ENCODE measurements around the gene WHAMM.
"Not testable (repeated sequence)": the region's sequence is repeated elsewhere in the genome, so short reads cannot be mapped to it uniquely, and the experiment has no call there.

WHAMM gene

DNA sequence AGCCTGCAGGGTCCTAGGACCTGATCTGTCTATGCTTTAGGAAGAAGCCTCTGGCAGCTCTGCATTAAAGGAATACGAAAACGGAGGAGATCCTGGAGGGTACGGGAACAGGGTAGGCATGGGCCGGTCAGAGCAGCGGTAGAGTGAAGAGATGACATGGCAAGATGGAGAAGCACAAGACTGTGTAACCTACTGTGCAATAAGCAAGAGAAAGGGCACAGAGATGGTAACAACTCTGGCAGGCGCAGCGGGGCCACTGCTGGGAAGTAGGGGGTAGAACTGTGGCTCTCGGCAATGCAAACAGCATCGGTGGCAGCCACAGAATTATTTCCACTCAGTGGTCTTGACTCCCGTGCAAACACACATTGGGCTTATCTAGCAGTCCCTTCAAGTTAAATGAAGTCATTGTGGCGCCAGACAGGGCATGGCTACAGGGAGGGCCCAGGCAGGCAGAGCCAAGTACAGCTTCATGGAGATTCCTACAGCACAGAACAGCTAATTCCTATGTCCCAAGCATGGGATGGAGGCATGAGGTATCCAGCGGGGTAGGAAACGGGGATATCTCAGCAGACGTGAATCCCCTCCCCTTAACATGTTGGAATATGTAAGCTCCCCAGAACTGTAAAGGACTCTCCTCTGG is 28.8 kb downstream of the WHAMM start:
- DNase-seq (ENCODE audit: low spot score), result no peak

DNA sequence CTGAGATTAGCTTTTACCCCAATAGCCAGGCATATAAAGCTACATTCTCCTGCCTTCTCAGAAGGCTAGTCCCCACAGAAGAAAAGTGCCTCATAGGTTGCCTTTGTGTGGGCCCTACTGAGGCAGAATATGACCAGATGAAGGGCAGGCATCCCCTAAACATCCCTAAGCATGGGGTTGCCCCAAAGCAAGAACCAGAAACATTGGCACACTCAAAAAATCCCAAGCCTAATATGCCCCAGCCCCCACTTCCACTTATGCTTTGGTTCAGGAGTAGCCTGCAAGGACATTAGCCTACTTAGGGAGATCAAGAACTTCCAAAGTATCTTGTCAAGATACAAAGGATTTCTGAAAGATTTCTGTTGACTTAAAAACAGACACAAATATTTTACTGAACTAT is 29.7 kb downstream of the WHAMM start:
- no peak for DNase-seq (ENCODE audit: low spot score)

DNA sequence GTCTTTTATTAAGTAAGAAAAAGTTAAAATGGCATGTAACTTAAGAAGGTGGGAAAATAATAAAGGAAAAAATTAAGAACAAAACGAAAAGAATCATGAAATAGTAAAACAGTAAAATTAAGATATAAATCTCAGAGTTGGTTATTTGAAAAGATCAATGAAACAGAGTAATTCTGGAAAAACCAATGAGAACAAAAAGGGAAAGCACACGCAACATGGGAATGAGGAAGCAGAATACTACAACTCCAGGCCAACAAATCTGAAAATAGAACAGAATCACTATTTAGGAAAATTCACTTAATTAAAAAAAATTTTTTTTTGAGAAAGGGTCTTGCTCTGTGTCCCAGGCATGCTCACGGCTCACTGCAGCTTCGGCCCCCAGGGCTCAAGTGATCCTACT is 30.7 kb downstream of the WHAMM start:
- no peak for DNase-seq (ENCODE audit: low spot score)

DNA sequence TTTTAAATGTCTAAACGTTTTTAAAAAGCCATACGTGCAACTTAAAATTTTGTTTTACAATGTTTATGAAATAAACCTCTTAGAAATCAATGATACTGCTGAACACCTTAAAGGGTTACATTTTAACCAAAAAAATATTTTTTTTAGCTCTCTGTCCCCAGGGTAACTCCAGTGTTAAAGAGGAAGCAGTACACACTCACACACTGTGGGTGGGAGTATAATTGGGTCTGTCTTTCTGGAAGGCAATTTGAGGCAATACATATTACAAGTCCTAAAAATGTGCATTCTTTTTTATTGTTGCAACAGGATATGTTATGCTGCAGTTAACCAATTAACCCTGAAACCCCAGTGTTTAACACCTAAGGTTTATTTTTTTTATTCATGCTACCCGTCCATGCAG is 34.1 kb downstream of the WHAMM start:
- DNase-seq (ENCODE audit: low spot score), result peak; percentile 38

DNA sequence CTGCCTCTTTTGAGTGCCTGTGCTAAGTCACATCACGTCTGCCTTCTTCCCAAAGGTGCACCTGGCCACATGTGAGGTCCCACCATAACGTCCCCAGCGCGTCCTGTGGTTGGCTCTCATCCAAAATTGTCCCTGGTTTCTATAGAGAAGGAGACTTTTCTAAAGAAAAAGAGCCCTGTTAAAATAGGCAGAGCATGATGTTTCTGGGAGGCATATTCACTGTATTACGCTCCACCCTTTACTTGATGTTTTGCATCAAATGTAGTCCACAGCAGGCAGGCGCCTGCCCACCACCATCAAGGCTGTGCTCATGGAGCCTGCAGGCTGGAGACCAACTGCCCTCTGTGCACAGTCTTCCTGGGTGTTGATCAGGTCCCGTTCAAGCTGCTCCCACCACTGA is 36.3 kb downstream of the WHAMM start:
- no peak for DNase-seq (ENCODE audit: low spot score)

DNA sequence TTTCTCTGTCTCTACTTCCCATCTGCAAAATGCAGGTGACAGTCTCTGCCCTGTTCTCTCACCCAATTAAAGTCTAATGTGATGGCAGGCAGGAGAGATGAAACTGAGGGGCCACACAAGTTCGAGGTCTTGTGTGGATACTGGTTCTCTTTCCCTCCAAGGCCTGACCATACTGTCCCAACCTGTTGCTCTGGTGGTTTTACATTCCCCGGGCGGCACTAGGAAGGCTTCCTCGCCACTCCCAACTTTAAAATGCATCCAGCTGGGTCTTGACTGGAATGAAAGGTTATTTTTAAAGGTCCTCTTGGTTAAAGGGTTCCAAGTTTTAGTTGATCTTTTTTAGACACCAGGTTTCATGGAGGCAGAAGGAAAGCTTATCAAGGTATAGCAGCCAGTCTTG is 37.2 kb downstream of the WHAMM start:
- no peak for DNase-seq (ENCODE audit: low spot score)

DNA sequence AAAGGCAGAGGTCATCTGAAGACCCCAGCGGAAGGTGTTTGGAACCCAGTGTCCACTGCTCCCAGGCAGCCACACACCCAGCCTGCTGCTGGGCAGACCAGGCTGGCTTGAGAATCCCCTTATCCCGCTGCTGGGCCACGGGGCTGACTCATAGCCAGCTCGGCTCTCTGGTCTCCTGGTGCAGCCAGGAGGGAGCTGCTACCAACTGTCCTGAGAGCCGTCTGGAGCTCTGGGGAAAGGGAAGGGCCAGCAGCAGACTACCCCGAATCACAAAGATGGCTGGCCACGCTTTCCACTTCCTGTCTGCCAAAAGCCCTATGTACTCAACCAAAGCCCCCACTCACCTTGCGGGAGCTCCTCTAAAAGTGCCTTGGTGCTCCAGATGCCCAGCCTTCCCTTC is 38.3 kb downstream of the WHAMM start:
- DNase-seq (ENCODE audit: low spot score), result no peak

DNA sequence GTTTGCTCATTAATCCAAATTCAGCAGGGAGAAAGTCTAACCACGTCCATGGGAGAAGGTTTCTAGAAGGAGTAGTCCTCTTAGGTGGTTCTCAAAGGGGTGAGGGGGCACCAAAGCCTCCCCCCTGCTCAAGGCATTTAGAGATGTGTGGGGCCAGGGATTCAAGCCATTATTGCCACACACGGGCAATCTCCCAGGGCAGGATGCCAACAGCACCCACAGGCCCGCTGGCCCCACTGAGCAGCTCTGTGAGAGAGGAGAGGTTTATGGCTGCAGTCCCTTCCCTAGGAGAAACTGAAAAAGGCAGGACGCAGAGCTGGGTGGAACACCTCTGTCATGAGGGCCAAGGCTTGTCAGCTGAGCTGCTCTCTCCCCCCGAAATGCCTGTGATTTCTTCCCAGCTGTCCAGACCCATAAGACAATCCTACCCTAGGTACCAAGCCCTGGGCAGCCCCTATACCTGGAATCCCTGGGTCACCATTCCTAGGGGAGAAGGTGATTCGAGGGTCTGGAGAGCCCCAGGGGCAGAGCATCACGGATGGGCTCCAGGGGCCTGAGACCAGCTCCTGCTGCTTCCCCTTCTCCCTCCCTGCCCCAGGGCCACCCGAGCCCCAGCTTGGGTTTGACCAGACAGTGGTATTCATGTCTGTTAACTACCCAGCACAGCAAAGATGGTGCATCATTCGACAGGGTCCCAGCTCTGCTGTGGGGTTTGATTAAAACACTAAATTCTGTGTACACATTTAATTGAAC is 39.0 kb downstream of the WHAMM start:
- DNase-seq (ENCODE audit: low spot score), result no peak

DNA sequence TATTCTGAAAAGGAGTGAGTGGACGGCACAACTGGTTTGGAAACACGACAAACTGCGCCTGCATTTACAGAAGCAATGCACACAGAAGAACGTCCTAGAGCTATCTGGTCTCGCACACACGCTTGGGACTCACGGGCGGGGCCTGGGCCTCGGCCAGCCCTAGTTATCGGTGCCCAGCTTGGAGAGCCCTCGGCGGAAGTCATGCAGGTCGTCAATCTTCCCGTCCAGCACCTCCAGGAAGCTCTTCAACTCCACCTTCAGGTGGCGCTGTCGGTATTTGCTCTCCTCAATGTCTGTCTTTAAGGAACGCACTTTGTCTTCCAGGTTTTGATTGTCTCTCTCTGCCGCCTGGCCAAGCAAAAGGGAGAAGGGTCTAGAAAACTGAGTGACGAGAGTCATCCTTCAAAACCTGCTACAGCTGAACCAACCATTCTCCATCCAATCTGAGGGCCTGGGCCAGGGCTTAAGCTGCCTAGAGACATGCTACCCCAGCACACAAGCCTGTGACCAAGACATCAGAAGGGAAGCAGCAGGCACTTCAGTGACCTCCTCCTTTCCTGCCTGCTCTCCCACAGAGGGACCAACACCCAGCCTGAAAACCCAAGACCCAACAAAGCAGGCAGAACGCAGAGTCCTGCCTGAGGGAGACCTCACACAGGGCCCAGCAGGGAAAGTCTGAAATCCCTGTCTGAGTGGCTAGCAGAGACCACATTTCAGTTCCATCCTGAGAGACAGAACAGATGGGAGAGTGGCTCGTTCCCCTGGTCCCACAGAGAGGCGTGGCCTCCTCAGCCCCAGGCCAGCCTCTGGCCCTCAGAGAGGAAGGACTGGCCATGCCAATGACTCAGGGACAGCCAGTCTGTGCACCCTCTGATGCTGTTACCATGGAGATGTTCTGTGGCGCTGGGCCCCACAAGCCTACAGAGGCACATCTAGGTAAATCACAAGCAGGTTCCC is 40.4 kb downstream of the WHAMM start:
- DNase-seq (ENCODE audit: low spot score), result peak; percentile 85

DNA sequence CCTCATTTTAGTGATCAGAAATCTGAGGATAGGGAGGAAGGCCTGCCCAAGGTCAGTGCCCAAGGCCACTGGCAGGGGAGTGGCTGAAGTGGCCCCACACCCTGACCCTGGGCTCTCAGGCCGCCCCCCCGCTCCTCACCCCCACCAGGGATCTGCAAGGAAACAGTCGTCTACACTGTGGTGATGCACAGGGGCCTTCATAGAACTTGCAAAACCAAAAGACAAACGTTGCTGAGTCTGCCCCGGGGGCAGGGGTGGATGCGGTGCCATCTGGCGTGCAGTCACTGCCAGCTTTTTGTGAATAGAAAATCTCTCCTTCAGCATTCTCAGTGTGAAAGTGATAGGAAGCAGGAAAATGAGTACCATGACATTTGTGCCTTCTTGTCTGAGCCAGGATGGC is 41.3 kb downstream of the WHAMM start:
- DNase-seq (ENCODE audit: low spot score), result no peak

DNA sequence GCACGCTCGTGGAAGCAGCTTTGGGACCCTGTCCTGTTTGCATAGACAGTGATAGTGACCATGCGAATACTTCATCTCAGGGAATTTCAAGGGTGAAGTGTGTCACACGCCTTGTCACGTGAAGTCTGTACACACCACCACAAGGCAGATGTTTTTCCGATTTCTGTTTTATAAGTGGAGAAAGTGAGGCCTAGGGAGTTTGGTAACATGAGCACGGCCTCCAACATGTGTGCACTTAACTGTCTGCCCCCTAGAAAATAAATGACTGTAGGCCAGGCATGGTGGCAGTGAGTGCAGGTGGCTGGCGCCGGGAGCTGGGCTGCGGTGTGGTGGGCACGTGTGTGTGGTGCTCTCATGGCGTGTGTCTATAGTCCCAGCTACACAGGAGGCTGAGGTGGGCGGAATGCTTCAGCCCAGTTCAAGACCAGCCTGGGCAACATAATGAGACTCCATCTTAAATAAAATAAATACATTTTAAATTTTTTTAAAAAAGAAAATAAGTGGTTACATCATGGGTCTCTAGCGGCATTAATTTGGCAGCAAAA is 42.0 kb downstream of the WHAMM start:
- DNase-seq (ENCODE audit: low spot score), result no peak

DNA sequence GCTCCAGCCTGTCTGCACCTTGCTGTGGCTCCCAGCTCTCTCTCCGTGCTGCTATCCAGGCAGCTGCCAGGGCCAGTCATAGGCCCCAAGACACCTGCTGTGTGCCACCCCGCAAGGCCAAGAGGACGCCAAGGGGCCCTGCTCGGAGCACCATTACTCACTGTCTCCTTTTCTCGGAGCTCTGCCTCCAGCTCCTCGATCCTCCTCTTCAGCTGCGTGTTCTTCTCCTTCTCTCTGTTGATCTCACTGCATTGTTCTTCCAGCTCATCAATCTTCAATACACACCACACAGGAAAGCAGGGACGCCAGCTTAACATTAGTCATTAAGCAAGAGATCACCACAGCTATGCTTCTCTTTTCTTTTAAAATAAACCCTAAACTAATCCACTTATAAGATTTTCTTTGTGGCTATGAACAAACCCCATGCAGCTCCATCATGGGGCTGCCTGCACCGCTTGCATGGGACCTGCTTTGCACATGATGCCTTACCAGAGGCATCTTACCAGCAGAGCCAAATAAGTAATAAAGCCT is 42.6 kb downstream of the WHAMM start:
- DNase-seq (ENCODE audit: low spot score), result no peak

DNA sequence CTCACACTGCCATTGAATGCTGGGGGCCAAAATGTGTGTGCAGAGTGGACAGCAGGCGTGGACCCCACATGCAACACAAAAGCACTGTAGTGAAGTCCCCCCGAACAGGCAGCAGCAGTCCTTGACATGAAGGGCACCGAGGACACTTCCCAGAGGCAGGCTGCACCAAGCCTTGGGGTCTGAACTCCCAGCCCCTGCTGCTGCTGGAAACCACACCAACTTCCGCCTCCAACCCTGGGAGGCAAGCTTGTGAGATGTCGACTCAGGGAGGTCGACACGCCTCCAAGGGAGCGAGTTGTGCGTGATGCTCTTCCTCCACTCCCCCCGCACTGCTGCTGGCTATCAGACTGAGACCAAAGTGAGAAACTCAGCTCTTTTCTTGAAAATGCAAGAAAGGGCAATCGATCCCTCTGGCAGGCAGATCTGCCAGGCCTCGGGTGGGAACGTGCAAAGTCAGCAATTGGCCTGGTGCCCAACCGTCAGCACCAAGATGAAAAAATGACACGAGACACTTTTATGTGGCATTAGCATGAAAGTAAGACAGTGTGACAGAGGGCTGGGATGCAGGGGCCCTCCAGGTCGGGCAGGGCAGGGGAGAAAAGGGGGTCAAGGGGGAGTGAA is 43.6 kb downstream of the WHAMM start:
- DNase-seq (ENCODE audit: low spot score), result no peak

DNA sequence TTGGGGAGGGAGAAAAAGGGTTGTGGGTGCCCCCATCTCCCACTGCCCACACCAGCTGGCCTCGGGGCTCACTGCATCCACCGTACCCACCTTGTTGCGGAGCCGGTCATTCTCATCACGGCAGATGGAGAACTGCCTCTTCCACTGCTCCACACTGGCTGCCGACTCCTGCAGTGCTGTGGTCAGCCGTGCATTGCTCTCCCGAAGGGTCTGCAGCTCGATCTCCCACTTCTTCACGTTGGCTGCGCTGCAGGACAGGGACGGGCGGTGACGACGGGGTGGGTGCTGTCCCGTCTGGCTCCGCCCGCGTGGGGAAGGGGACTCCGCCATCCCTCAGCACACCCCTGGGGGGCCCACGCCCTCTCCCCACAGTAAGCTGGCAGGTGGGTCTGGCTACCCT is 45.1 kb downstream of the WHAMM start:
- no peak for DNase-seq (ENCODE audit: low spot score)

DNA sequence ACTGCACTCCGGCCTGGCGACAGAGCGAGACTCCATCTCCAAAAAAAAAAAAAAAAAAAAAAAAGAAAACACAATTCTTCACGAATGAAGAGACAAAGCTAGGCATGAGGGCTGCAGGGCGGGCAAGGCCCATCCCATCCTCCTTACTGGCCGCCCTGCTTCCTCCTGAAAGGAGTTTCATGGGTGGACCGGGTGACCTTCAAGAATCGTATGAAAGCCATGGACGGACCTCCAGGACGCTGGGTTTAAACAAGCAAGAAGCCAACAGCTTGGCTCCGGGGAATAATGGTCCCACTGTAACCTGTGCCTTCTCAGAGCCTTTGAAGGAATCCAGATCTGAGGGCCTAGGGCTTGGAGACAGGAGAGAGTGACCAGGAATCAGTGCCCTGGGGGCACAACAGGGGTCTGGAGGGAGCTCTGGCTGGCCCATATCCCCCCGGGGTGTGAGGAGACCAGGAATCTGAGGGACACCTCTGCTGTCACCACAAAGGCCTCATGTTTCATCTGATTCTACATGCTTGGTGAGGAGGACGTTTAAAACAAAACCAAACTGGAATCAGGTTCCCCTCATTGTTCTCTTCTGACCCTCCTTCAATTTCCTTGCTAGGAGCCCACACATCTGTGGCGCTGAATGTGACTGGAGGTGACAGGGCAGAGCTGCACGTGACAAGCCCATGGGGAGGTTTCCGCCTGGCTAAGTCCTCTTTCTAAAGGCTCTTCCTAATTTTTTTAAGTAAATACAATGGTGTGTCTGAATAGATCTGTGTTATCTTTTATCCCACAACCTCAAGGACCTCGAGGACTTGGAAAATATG is 46.1 kb downstream of the WHAMM start:
- DNase-seq (ENCODE audit: low spot score), result peak; percentile 20

DNA sequence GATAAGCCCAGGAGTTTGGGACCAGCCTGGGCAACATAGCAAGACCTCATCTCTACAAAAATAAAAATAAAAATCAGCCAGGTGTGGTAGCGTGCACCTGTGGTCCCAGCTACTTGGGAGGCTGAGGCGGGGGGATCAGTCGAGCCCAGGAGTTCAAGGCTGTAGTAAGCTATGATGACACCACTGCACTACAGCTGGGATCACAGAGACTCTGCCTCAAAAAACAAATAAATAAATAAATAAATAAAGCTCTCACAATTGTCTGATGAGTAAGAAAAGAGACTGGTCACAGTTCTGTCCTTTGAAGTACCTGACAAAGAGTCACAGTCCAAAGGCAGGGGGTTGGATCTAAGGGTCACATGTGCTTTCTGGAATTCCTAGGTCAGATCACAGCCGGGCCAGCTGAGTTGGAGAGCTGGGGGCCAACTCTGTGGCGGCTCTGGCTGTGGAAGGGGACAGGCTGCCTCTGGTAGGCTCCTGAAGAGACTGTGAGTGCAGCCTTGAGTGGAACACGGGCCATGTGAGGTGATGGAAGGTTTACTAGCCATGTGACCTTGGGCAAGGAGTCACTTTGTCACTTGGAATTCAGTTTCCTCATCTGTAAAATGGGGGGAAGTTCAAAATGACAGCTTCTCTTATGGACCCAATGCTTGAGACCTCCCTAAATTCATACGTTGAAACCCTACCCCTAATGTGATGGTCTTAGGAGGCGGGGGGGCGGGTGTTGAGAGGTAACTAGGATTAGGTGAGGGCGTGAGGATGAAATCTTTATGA is 47.2 kb downstream of the WHAMM start:
- no peak for DNase-seq (ENCODE audit: low spot score)

DNA sequence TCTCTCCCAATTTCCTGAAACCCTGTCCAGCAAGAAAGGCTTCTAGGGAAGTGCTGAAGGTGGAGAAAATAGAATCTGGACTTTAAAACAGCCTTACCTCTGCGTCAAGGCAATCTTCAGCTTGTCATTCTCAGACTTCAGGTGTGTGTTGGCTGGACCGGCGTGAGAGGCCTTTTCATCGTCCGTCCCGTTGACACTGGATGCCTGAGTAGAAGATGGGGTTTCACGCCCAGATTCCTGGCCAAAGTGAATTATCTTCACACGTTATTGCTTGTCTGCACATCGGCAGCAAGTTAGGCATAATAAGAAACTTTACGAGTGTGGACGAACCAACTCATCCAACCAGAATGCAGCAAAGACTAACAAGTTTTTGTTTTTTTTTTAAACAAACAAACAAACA is 49.5 kb downstream of the WHAMM start:
- DNase-seq (ENCODE audit: low spot score), result no peak

DNA sequence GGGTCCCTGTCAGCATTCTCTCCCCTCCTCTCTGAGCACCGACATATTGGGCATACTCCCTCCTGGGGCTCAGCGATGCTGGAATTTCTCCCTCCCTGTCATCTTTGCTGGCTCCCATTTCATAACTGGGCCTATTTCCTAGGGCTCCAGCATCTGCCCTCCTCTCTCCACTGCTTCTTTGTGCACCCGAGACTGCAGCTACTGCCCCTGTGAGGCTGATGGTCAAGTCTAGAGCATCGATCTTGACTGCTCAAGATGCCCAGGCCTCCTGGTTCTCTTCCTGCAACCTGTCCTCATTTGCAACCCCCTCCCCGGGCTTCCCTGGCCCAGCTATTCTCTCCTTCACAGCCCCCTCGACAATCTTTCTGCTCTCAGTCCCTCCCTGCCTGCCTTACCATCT is 53.5 kb downstream of the WHAMM start:
- DNase-seq (ENCODE audit: low spot score), result no peak

DNA sequence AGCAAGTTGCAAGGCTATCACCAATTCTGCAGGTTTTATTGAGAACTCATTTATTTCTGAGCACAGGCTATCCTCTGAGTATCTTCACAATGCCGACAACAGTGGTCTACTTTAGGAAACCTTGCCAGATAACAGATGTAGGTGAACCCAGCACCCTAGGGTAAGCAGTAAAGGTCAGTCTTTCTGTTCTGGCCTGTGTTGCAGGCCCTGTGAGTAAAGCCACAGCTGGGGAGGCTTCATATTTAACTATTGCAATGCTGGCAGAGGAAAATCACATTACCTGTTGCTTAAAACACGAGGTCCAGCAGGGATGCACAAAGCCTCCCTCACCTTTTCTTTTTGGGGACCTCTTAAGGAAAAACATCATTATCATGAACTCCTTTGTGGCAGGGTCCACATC is 55.5 kb downstream of the WHAMM start:
- DNase-seq (ENCODE audit: low spot score), result no peak

DNA sequence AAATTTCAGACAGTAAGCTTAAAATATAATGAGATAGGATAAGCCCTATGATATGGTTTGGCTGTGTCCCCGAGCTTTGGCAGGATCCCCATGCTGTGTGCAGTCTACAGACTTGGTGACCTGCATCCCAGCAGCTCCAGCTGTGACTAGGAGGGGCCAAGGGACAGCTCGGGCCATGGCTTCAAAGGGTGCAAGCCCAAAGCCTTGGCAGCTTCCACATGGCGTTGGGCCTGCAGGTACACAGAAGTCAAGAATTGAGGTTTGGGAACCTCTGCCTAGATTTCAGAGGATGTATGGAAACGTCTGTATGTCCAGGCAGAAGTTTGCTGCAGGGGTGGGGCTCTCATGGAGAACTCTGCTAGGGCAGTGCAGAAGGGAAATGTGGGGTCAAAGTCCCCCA is 56.2 kb downstream of the WHAMM start:
- not testable (repeated sequence) for DNase-seq (ENCODE audit: low spot score)
